Midbrain (tissue), 1 donor: ENCODE data around the gene CDH18.
"Not testable (repeated sequence)": the region's sequence is repeated elsewhere in the genome, so short reads cannot be mapped to it uniquely, and the experiment has no call there.

Experiments
- DNase-seq: peaks from one replicate; lab custom pipeline; 2025; lab: John Stamatoyannopoulos, UW

CDH18 gene

DNA sequence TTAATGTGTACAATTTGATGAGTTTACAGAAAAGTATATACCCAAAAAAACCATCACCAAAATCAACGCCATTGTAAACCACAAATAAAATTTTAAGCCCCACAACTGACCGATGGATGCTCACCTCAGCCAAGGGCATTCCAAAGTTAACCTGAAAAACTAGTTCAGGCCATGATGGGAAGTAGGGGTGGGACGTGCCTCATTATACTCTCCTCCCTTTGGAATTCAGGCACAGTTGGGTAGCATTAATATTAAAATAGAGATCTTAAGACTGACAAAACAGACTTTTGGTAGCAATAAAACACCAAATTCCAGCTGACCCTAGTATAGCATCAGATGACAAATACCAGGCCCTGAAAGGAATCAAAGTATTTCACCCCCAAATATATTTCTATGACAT lies 129.0 kb downstream of the CDH18 start:
- DNase-seq: no peak

DNA sequence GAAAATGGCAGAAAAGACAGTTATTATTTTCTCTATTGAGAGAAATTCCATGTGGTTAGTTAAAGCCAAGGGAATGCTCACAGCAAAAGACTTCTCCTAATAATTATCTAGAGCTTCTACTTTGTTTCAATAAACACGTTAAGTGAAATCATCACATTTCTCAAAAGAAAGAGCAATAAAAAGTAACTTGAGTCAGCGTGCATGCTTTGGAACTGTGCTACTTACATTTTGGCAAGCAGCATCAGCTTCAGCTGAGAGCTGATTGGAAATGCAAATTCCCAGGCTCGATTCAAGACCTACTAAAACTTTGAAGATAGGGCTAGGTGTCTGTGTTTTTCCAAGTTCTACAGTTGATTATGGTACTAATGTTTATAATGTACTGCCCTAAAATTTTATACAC lies 132.1 kb downstream of the CDH18 start:
- no peak for DNase-seq

DNA sequence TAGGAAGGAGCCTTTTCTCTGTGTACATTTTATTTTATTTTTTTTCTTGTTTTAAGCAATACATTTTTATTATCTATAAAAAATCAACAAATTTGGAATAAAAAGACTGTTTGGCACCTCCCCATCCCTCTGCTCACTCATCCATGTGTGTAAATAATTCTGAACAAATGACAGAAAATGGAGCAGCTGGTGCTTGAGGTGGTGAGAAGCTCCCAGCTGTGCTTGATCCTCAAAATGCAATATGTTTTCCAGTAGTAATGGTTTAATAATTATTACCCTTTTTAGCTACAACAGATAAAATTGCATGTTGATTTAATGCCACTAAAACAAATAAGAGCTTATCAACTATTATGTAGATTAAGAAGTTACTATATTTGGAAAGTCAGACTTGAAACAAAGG lies 132.5 kb downstream of the CDH18 start:
- no peak for DNase-seq

DNA sequence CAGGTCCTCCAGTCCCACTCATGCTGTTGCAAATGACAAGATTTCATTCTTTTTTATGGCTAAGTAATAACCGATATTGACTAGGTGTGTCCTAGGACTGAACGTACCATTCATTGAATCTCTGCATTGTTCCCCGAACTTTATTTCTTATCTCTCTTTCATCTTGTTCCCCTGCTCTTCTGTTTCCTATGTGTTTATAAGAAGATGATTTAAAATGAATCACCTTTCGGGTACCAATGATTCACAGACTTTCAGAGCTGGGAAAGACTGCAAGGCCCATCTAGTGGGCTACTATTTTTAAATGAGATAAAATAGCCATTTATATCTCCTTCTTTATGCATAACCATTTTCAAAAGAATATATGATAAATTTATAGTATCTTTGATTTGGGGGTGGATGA lies 133.0 kb downstream of the CDH18 start:
- no peak for DNase-seq

DNA sequence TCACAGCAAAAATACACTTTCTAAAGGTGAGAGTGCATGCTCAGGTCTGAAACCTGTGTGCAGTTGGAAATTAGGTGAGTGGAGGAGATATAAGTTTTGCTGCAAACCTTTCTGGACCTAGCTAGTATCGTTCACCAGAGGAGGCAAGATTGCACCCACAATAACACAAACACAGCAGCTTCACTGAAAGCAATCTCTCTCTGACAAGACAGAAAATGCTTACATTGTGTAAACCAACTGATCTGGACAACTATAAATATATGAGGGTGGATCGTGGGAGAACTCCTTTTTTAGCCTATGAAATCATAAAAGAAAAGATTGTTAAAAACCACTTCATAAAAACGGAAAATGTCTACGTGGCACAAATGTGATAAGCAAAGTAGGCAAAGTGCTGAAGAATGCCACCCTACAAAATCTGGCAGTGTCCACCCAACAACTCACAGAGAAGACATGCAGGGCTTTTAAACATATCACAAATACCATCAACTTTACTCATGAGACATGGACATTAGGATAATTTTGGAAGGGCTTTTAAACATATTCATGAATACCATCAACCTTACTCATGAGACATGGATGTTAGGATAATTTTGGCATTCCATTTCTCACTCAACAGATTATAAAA lies 134.3 kb downstream of the CDH18 start:
- no peak for DNase-seq

DNA sequence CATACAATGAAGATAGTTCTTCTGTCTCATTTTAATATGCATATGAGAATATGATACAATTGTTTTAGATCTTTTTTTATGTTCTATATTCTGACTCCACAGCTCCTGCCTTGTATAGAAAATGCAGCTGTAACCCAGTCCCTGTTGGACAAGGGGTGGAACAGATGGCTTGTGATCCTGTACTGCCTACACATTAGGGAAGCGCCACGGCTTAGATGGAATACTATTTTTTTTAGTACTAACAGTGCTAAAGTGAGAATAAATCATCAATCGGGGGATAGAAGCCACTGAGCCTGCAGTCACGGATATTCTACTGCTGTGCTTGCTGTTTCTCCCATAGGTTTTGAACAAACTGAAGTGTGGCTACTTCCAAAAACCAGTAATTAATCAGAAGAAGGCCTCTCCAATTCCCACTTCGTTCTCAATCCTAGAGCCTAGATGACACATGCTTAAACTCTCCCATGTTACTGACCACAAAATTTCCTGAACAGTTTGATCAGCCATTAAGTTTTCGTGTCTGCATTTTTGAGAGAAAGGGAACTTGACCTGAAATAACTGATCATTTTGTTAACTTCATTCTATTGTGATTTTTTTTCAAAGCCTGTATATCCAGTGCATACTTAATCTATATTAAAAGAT lies 150.3 kb downstream of the CDH18 start:
- no peak for DNase-seq

DNA sequence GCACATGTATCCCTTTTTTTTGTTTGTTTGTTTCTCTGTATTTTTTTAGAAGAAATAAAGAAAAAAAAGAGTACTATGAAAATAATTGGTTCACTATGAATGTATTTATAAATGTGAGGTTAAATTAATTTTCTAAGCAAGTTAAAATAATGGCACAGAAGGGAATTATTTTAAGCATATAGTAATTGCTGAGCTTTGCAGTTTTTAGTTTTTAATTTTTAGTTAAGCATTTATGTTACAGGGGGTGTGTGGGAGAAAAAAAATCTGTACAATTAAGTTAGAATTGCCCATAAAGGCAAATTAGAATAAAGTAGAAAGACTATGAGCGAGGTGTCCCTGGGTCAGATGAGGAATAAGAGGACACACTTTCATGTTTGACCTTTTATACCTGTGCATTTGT lies 152.6 kb downstream of the CDH18 start:
- no peak for DNase-seq

DNA sequence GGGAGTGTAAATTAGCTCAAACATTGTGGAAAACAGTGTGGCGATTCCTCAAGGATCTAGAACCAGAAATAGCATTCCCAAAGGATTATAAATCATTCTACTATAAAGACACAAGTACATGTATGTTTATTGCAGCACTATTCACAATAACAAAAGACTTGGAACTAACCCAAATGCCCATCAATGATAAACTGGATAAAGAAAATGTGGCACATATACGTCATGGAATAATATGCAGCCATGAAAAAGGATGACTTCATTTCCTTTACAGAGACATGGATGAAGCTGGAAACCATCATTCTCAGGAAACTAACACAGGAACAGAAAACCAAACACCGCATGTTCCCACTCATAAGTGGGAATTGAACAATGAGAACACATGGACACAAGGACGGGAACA lies 175.3 kb downstream of the CDH18 start:
- not testable (repeated sequence) for DNase-seq

DNA sequence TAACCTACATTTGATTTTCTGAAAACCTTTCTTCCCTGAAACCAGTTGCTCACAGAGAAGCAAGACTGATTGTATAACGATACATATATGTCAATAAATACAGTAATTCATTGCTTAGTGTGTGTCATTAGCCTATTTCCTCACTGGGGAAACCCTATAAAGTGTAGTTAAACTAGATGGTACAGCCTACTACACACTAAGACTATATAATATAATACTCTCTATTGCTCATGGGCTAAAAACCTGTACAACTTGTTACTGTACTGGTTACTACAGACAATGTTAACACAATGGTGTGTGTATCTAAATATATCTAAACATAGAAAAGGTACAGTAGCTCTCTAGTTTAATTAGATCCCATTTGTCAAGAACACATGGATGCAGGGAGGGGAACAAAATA lies 181.2 kb downstream of the CDH18 start:
- no peak for DNase-seq

DNA sequence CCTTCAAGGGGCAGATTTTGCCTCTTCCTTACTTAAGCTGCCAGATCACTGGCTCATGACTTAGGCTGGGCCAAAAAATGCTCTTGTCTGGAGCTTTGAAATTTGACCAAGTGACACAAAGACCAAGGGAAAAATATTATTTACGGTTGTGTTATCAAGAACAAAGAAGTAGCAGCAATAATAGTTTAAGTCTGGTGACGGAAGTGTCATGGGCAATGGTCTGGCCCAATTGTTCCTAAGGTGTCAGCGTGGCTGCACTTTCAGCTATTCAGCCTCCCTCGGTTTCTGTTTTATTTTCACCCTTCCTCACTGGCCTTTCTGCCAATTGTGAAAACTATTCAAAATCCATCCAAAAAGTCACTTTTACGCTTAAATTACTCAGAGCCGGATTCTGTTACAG lies 185.3 kb downstream of the CDH18 start:
- no peak for DNase-seq

DNA sequence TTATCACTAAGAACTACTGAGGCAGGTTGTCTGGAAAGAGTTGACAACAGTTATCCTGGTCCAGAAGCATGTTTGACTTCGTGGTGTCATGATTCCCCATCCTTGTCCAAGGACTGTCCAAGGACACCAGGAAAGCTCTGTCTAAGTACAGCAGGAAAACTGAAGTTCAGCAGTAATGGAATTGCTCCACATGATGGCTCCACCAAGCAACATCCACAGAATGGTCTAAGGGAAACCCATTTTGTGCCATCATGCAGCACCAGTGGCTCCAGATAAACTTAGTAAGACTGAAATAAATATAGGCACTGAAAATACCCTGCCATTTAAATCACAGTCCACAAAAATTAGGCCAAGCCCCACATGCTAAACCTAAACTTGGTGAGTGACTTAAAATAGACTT lies 192.8 kb downstream of the CDH18 start:
- no peak for DNase-seq

DNA sequence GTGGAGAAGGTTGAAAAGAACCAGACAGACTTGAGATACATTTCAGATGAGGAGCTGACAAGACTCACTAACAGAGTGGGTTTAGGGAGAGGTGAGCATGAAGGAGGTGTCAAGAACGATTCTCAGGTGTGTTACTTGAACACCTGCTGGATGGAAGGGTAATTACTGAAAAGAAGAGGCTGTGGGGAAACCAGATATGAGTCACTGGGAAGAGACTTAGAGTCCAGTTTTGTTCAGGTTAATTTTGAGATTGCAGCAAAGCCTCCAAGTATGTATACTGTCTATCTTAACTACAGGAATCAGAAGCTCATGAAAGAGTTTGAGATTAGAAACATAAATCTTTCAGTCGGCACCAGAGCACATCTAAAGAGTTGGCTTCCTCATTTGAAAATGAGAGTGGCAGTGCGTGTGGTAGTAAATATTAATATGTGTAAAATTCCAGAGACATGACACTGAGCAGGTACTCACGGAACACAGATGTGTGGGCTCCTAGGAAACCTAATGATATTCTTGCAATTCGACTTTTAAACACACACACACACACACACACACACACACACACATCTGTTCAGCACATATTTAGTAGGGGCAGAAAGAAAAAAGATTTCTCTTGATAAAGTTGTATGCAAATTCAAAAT lies 197.1 kb downstream of the CDH18 start:
- DNase-seq: no peak

DNA sequence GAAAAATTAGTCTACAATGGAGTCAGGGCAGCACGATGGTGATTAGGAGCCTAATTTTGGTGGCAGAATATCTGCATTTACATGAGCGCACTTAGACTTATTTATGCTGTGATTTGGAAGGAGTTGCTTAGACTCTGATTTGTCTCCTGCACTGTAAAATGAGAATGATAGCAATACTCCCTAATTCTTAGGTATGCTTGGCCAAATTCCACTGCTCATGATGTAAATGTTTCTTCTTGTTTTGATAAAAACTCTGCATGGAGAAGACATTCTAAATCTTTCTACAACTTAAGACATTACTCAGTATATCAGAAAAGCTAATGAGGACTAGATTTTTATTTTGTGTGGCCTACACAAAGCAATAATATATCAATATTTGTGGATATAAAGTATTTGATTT lies 205.4 kb downstream of the CDH18 start:
- DNase-seq: no peak

DNA sequence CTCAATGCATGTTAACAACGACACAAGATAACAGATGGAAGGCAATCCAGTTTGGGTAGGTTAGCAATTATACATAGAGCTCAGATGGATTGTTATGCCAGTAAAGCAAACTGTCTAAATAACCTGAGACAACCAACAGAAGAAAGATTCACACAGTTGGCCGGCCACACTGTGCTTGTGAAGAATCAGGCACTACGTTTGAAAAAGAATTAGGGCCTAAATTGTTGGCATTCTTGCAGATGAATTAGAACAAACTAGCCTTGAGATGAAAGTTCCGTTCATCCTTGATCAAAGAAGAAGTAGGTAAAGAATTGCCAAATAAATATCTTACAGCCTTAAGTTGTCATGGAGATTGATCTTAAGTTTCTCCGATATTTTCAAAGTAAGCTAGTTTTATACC lies 210.6 kb downstream of the CDH18 start:
- no peak for DNase-seq

DNA sequence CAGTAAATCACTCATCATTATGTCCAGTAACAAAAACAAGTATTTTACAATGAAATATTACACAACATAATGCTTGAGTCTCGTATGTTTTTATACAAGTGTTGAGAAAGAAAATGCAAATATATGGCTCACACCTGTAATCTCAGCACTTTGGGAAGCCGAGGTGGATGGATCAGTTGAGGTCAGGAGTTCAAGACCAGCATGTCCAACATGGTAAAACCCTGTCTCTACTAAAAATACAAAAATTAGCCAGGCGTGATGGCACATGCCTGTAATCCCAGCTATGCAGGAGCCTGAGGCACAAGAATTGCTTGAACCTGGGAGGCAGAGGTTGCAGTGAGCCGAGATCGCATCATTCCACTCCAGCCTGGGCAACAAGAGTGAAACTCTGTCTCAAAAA lies 211.1 kb downstream of the CDH18 start:
- DNase-seq: not testable (repeated sequence)

DNA sequence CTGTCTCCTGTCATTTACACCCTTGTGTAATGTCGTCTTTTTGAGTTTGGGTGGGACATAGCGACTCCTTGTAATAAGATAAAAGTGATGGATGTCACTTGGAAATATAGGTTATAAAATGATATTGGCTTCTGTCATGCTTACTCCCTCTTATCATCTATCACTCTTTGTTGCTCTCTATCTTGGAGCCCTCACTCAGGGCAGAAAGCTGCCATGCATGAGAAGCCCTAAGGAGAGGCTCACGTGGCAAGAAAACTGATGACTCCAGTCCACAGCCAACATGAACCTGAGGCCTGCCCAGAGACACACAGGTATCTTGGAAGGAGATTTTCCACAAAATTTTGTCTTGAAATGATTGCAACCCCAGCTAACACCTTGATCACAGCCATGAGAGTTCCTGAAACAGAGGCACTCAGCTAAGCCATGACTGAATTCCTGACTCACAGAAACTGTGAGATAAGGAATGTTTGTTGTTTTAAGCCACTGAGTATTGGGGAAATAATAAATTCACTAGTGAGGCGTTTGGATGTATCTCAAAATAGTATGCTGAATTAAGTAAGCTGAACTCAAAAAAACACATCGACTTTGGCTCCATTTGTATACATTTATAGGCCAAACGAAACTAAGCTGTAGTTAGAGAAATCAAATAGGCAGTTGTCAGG lies 216.7 kb downstream of the CDH18 start:
- no peak for DNase-seq

DNA sequence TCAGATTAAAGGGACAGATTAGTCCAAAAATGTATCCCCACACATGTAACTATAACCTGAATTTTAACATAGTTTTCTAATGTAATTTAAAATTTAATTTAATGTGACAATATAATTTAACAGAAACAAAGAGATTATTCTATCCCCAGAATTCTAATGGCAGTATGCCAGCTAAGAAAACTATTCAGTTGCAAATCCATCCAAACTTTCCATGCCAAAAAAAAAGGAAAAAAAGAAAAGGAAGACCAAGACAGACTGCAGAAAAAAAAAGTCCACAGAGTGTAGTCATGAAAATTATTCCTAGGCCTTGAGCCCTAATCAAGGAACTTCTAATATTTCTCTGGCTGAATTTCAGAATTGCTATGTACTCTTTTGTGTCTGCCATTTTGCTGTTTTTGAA lies 217.6 kb downstream of the CDH18 start:
- DNase-seq: peak; percentile 4

DNA sequence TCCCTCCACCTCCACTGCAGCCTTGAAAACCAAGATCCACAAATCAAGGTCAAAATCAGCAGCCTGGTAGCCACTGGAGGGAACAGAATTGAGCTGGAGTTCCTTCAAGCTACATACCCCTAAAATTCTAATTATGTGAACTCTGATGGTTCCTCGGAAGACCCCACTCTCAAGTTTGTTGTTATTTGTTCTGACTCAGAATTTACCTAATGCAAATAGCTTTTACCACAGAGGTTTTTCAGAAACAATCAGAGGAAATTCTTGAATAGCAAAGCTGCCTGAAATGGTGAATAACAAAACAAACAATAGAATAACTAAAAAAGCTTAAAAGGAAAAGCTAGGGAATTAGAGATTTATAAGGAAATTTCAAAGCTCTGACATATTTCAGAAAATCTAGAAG lies 220.0 kb downstream of the CDH18 start:
- DNase-seq: no peak

DNA sequence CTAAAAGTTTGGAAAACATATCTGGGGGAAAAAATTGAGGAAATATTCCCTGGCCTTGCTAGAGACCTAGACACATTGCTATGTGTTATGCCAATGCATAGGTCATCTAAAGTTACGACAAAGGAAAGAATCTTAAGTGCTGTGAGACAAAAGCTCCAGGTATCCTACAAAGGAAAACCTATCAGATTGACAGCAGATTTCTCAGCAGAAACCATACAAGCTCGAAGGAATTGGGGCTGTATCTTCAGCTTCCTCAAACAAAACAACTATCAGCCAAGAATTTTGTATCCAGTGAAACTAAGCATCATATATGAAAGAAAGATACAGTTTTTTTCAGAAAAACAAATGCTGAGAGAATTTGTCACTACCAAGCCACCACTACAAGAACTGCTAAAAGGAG lies 234.4 kb downstream of the CDH18 start:
- no peak for DNase-seq

DNA sequence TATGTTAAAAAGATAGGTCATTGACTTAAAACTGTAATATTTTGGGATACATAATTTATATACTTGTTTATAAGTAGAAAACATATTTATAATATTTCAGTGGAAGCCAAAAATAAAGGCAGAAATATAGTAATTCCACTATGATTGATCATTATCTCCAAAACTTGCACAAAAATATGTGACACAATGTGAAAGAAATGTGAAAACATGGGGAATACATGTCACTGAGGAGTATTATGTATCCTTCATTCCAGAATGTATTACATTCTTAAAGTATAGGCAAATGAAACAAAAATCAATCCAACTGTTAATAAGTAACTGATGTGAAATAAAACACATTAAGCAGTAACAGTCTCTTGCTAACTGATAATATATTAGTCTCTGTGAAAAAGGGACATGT lies 236.7 kb downstream of the CDH18 start:
- no peak for DNase-seq

DNA sequence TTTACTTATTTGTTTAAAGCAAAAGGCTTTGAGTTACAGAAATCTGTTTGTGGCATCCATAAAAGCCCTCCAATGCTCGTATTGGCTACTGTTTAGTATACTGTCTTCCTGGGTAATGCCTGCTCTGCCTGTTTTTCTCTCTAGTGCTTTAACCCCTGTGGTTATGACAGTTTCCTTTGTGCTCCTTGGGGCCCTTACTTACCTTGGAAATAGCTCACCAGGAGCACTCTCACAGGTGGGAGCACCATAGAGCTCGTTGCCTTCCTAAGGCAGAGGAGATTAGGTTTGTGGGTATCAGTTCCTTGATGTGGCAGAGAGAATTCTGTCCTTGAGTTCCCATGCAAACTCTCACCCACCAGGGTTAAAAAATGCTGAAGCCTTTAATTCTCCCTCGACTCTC lies 242.8 kb downstream of the CDH18 start:
- no peak for DNase-seq

DNA sequence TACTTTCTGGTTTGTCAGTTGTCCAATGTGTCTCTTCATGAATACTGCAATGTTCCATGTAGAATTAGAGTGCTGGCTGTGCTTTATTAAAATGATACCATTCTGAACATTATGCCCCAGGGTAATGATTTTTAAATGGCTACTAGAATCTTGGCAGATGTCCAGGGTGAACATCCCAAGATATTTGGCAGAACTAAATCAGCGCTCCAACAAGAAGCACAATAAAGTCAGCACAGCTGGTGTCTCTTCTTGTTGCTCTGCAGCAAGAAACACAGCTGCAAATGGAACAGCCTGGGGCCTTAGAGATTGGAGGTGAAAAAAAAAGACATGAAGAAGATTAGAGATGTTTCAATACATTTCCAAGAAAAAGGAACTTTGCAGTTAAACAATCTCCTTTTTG lies 248.3 kb downstream of the CDH18 start:
- DNase-seq: no peak

DNA sequence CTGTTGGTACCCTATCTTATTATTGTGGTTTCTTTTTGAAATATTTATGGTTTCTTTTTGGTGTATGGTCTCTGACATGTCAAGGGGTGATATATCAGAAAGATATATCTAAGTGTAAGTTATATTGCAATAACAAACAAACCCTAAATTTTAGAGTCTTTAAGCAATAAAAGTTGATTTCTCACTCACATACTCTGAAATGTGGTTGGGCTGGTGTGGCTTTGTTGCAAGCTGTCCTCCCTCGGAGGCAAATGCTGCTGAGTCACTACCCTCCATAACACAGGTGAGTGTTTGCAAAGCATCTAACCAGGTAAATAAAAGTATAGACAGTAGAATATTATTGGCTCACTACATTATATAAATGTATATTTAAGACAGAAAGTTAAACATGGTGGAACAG lies 253.2 kb downstream of the CDH18 start:
- no peak for DNase-seq
